ENCODE measurements around the gene FBXW5. TPM values are rescaled to one million over a fixed set of nuclear protein-coding genes. Genes with fewer than 3 reads are reported as not detected.

Gene FBXW5
- total and polyA plus RNA-seq, 9 of the 15 experiments (the other 6 are each of a cell fraction or from before 2014, with no cell fraction given), result 0.21 to 128 (median 37.0) TPM

DNA sequence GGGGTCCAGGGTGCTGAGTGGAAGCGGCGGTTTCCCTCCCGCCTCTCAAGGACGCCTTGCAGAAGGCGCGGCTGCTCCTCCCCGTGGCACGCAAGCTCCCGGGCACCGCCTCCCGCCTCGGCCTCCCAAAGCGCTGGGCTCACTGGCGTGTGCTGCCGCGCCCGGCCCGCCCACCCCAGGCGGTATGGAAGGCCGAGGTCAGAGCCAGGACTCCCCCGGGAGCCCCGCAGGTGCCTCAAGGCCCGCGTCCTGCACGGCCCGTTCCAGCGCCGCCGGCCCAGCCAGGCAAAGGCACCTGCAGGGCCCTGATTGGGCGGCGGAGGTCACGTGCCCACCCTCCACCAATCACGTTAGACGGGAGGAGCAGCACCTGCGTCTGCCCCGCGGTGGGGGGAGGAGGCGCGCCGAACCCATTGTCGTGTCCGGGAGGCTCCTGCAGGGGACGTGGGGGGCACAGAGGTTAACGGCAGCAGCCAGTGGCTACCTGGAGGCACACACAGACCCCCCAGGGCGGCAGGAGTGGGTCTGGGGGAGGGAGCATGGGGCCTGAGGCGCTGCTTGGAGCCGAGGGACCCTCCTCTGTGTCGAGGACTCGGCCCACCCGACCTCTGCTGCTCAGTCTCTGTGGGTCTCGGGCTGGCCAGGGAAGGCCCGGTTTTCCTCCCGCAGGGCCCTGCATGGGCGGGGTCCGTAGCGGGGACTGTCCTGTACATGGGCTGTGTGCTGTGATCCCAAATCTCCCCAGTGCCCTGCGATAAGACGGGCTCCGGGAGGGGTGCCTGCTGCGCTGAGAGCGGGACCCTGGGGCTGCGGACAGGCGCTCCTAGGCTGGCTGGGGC lies 5.5 kb upstream of the FBXW5 start (continued):
- peak; percentile 77 to 80 for TF ChIP-seq NRF1 (conservative IDR thresholded peaks at IDR 0.05 in 1 of 2, IDR thresholded peaks at IDR 0.05 in 1 of 2)
- TF ChIP-seq TBP (optimal IDR thresholded peaks at IDR 0.05; ENCODE audit: low read depth, low read length), result peak; percentile 53
- TF ChIP-seq HNRNPK (IDR thresholded peaks at IDR 0.05; ENCODE audit: low read depth, low read length, poor library complexity, severe bottlenecking), result no peak
- TF ChIP-seq TEAD1 (CRISPR knock-in tag; IDR thresholded peaks at IDR 0.05), result 0 out of 4 replicates have a peak, but pooled peaks of 1 of the 2 experiments have one; percentile 28
- no peak for TF ChIP-seq ATF1 (CRISPR knock-in tag; IDR thresholded peaks at IDR 0.05)
- peak; percentile 74 for TF ChIP-seq ATF1 (tag; IDR thresholded peaks at IDR 0.05)
- no peak for TF ChIP-seq HDAC2 (IDR thresholded peaks at IDR 0.05)
- TF ChIP-seq ZNF57 (CRISPR knock-in tag; IDR thresholded peaks at IDR 0.05), result no peak
- TF ChIP-seq, protein P1, sequence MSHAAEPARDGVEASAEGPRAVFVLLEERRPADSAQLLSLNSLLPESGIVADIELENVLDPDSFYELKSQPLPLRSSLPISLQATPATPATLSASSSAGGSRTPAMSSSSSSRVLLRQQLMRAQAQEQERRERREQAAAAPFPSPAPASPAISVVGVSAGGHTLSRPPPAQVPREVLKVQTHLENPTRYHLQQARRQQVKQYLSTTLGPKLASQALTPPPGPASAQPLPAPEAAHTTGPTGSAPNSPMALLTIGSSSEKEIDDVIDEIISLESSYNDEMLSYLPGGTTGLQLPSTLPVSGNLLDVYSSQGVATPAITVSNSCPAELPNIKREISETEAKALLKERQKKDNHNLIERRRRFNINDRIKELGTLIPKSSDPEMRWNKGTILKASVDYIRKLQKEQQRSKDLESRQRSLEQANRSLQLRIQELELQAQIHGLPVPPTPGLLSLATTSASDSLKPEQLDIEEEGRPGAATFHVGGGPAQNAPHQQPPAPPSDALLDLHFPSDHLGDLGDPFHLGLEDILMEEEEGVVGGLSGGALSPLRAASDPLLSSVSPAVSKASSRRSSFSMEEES (CRISPR knock-in tag; IDR thresholded peaks at IDR 0.05), result peak; percentile 99
- TF ChIP-seq HCFC1 (IDR thresholded peaks at IDR 0.05; ENCODE audit: low read depth, low read length), result no peak
- TF ChIP-seq, protein P2, sequence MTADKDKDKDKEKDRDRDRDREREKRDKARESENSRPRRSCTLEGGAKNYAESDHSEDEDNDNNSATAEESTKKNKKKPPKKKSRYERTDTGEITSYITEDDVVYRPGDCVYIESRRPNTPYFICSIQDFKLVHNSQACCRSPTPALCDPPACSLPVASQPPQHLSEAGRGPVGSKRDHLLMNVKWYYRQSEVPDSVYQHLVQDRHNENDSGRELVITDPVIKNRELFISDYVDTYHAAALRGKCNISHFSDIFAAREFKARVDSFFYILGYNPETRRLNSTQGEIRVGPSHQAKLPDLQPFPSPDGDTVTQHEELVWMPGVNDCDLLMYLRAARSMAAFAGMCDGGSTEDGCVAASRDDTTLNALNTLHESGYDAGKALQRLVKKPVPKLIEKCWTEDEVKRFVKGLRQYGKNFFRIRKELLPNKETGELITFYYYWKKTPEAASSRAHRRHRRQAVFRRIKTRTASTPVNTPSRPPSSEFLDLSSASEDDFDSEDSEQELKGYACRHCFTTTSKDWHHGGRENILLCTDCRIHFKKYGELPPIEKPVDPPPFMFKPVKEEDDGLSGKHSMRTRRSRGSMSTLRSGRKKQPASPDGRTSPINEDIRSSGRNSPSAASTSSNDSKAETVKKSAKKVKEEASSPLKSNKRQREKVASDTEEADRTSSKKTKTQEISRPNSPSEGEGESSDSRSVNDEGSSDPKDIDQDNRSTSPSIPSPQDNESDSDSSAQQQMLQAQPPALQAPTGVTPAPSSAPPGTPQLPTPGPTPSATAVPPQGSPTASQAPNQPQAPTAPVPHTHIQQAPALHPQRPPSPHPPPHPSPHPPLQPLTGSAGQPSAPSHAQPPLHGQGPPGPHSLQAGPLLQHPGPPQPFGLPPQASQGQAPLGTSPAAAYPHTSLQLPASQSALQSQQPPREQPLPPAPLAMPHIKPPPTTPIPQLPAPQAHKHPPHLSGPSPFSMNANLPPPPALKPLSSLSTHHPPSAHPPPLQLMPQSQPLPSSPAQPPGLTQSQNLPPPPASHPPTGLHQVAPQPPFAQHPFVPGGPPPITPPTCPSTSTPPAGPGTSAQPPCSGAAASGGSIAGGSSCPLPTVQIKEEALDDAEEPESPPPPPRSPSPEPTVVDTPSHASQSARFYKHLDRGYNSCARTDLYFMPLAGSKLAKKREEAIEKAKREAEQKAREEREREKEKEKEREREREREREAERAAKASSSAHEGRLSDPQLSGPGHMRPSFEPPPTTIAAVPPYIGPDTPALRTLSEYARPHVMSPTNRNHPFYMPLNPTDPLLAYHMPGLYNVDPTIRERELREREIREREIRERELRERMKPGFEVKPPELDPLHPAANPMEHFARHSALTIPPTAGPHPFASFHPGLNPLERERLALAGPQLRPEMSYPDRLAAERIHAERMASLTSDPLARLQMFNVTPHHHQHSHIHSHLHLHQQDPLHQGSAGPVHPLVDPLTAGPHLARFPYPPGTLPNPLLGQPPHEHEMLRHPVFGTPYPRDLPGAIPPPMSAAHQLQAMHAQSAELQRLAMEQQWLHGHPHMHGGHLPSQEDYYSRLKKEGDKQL (CRISPR knock-in tag; IDR thresholded peaks at IDR 0.05; ENCODE audit: borderline replicate concordance), result no peak
- TF ChIP-seq HMGN3 (IDR thresholded peaks at IDR 0.05; ENCODE audit: borderline replicate concordance, extremely low read depth, insufficient read length, low read depth, low read length), result peak; percentile 68
- TF ChIP-seq DMBX1 (CRISPR knock-in tag; IDR thresholded peaks at IDR 0.05; ENCODE audit: borderline replicate concordance), result no peak
- 0 out of 2 replicates have a peak, but pooled peaks have one; percentile 15 for TF ChIP-seq NFIC (IDR thresholded peaks at IDR 0.05)

All from K562 (cell line).